OCI-LY3 (cell line): ENCODE data around the gene HNRNPH2.

ENCODE experiments used
- CTCF ChIP-seq: fragments of 200-600, 300-600 bp; sonication (generic); IDR thresholded peaks from 2 replicates; pipeline ENCODE4 v1.5.1; 2014; ENCODE audit warnings: antibody characterized with exemption, low read length, low read depth
- EZH2phosphoT487 ChIP-seq: fragments of 200-600 bp; shearing (Covaris generic); IDR thresholded peaks from 2 replicates; pipeline ENCODE4 v1.6.1; 2018; ENCODE audit warnings: antibody characterized with exemption, mixed run types, low read depth

- TF ChIP-seq CTCF: no peak
- TF ChIP-seq EZH2phosphoT487: no peak
Observed at GRCh38 chrX:101429934-101430333, 21.9 kb downstream of the HNRNPH2 start.
